Gastroesophageal sphincter (tissue), 3 donors: ENCODE data around the gene RDH16.

Source experiments
- EP300 ChIP-seq: sonication (generic); formaldehyde crosslinking; IDR thresholded peaks from one replicate; pipeline ENCODE4 v1.6.1; 2017; ENCODE audit warnings: antibody characterized with exemption, mild to moderate bottlenecking
- POLR2A ChIP-seq, 2 donors: fragments of 450-650 bp; IDR thresholded peaks; one replicate each; pipeline ENCODE4 v1.6.1; 2017; ENCODE audit warnings: antibody characterized with exemption in 2 of 2, mild to moderate bottlenecking in 2 of 2, moderate library complexity in 1 of 2
- POLR2AphosphoS5 ChIP-seq: sonication (generic); formaldehyde crosslinking; IDR thresholded peaks from one replicate; pipeline ENCODE4 v1.6.1; 2017; ENCODE audit warnings: antibody characterized with exemption
- TF ChIP-seq, protein P1 (sequence below), 4 experiments: fragments of 200-600 bp in 2 of 4; fragments of 450-650 bp in 2 of 4; sonication (generic) in 1 of 4; IDR thresholded peaks; one replicate each; pipeline ENCODE4 v1.5.1; 2017 to 2019; ENCODE audit warnings: antibody characterized with exemption in 4 of 4, mild to moderate bottlenecking in 2 of 4, moderate library complexity in 2 of 4

DNA sequence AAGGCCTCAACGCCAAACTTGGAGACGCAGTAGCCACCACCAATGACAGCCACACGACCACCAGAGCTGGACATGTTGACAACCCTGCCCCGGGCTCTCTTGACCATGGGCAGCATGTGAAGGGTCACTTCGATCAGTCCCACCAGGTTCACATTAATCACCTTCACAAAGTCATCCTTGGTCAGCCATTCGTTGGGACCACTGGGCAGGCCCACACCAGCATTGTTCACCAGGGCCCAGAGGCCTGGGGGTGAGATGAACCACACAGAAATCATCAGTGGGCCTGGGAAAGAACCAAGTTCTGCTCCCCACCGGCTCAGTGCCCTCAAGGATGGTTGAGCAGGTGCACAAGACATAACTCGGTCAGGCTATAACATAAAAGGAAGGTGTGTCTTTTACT, 27.2 kb downstream of the RDH16 start:
- TF ChIP-seq, protein P1, sequence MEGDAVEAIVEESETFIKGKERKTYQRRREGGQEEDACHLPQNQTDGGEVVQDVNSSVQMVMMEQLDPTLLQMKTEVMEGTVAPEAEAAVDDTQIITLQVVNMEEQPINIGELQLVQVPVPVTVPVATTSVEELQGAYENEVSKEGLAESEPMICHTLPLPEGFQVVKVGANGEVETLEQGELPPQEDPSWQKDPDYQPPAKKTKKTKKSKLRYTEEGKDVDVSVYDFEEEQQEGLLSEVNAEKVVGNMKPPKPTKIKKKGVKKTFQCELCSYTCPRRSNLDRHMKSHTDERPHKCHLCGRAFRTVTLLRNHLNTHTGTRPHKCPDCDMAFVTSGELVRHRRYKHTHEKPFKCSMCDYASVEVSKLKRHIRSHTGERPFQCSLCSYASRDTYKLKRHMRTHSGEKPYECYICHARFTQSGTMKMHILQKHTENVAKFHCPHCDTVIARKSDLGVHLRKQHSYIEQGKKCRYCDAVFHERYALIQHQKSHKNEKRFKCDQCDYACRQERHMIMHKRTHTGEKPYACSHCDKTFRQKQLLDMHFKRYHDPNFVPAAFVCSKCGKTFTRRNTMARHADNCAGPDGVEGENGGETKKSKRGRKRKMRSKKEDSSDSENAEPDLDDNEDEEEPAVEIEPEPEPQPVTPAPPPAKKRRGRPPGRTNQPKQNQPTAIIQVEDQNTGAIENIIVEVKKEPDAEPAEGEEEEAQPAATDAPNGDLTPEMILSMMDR (IDR thresholded peaks at IDR 0.05): no peak
- TF ChIP-seq POLR2A (IDR thresholded peaks at IDR 0.05) (no peak), POLR2AphosphoS5 (no peak), EP300 (no peak)
